Muscle of arm (tissue), 12 donors: Measurements from ENCODE around the gene SSBP4. TPM values are rescaled to one million over a fixed set of nuclear protein-coding genes. Genes with fewer than 3 reads are reported as not detected.
A peak's percentile ranks its signal among the peaks of the same experiment; 100 is the strongest.

ENCODE experiments used
- DNase-seq: peaks from one replicate; pipeline ENCODE4 v3.0.0-alpha.2; 2013
- polyA plus RNA-seq, 12 donors: library from polyadenylated mRNA; unstranded; fragments of 120-200 nt; gene quantifications; one replicate each; pipeline ENCODE4 v1.2.1, GENCODE V29; 2013; ENCODE audit not compliant: insufficient read length in 12 of 12

The SSBP4 gene
- polyA plus RNA-seq, 12 donors = 72.8 to 126 (median 87.7) TPM; not detected in 1

DNA sequence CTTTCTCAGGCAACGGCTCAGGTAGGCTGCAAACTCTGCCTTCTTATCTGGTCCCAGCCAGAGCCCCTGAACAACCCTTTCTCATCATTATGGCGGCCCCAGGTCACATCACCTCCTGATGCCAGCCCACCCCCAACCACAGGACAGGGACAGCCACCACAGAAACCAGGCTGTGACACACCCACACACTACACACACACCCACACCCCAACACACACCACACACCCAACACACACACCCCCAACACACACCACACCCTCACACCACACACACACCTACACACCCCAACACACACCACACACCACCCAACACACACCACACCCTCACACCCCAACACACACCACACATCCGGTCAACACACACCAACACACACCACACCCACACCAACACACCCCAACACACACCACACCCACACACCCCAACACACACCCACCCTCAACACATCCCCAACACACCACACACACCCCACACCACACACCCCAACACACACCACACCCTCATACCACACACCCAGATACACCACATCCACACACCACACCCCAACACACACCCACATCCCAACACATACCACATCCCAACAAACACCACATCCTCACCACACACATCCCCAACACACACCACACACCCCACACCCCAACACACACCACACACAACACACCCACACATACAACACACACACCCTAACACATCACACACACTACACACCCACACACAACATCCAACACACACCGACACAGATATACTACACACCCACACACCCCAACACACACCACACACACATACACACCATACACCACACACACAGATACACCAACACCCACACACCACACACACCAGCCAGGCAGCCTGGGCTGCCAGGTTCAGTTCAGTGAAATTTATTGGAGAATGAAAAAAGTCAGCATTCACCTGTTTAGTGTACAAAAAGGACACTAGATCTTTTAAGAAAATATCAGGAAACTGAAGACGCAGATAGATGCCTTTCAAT, 22.9 kb downstream of the SSBP4 start:
- no peak for DNase-seq

DNA sequence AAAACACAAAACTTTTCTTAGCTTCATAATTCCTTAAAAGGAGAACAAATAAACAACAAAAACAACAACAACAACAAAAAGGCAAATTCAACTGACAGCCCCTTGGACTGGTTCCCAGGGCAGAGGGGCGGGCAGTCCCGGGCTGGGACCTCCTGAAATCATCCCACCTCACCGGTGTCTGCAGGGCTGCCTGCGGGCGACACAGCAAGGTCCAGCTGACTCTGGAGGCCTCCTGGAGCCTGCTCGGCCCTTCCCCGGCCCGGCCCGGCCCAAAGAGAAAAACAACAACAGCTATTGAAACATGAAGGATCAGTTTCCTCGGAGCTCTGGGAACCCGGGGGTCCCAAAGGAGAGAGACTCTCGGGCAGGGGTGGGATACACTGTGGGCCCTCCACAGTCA, 23.7 kb downstream of the SSBP4 start:
- no peak for DNase-seq

DNA sequence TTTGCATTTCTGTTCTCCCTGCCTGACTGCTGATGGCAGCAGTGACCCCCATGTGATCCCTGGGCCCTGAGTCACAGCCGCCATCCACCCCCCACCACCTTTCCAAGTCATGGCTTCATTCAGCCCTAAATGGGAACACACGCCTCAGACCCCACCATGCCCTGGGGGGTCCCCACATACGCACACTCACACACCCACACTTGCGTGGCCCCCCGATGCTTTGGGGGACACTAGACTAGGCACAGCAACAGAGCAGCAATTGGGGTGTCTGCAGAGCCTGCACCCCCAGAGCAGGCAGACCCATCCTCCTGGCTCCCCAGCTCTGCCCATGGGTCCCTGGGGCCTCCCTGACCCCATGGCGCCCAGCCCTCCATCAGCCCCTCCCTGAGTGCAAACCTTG, 24.2 kb downstream of the SSBP4 start:
- no peak for DNase-seq

DNA sequence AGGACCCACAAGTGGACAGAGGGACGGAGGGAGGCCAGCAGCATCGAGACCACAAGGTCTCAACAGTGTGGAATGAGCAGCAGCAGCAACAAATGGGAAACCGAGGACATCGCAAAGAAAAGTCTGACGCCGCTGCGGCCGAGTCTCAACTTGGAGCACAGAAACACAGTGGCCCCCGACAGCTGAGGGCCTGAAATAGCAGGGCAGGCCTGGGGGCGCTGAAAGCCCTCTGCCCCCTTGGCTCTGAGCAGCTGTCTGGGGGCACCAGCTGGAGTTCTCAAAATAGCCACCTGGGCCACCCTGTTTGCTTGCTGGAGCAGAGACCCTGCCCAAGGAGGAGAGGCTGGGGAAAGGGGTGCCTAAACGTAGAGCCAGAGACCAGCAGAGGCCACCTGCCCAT, 24.6 kb downstream of the SSBP4 start:
- no peak for DNase-seq

DNA sequence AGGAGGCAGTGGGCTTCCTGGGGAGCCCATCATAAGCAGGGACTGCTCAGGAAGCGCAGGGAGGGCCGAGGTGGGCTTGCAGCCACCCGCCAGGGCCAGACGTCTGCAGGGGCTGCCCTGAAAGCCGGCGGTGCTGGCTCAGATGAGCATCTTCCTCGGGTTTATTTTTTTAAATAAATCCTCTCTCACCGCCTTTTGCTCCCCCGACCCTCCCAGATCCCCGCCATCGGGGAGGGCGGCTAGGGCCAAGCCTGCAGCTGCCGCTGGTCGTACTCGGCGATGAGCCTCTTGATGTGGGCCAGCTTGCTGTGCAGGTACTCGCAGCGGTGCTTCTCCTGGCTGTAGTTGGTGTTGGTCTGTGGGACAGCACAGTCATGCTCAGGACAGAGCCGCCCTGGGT, 25.3 kb downstream of the SSBP4 start:
- DNase-seq = no peak

DNA sequence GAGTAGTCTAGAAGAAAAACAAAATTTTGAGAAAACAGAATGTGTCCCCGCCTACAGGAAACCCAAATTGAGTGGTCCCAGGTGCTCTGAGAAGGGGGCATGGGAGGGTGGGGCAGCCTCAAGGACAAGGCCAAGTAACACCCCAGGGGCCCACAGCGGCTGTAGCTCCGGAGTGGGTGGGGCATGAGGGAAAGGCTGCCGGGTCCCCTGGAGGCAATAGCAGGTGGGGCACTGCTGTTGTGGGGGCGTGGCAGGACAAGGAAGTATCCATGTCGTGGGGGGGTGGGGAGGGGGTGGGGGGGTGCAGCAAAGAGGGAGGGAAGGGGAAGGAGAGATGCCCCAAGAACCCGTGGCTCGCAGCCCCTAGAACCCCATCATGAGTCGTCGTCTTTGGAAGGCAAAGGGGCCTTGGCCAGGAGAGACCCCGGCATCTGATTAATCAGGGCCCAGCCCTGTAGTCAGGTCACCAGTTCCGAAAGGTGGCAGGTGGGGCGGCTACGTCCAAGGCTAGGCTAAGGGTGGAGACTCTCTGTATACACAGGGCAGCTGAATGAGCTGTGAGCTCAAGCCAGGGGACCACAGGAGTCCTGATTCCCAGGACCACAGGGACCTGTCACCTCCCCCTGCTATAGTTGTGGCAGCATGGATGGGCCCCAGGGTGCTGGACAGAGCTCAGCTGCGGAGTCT, 26.2 kb downstream of the SSBP4 start:
- DNase-seq = no peak

DNA sequence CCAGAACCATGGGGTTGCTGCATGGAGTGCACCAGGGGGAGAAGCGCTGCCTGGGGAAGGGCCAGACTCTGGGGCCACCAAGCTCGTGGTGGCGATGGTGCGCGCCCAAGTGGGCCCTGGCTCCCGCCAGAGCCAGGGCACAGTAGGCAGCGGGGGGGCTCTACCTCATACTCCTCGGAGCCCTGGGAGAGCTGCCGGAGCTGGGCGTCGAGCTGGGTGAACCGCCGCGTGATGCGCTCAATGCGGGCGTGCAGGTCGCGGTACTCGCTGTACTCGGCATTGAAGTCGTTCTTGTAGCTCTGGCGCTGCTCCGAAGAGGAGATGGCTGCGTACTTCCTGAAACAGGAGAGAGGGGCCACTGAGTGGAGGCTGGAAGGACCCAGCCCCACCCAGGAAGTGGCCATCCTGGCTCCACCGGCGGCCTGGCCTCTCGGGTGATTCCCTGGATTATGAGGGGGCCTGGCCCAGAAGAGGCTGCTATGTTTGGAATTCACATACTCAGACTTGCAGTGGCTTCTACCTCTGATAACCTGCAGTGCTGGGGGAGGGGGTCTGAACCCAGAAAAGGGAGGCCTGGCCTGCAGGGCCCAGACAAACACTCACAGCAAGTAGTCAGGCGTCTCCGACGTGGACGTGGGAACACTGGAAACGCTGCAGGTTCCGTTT, 27.1 kb downstream of the SSBP4 start:
- no peak for DNase-seq

DNA sequence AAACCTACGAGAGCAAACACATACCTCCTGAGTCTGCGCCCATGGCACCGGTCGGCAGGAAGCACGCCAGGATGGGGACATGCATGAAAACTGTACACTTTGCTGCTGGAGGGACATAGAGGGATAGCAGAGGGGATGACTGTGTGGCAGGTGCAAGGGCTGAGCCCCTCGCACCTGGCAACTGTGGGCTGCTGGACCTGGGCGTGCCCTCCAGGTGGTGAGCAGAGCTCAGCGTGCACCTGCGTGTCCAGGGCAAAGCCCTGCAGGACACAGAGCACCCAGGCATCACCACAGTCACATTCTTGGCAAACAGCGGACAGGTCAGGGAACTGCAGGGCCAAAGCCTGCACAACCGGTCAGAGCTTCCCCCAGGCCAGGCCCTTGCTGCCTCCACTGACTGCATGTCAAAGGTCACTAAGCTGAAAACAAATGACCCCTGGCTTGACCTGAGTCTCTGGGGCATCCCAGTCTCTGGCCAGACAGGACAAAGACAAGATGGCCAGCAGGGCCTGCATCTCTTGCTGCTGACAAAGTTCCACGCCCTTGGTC, 27.7 kb downstream of the SSBP4 start:
- DNase-seq = no peak

DNA sequence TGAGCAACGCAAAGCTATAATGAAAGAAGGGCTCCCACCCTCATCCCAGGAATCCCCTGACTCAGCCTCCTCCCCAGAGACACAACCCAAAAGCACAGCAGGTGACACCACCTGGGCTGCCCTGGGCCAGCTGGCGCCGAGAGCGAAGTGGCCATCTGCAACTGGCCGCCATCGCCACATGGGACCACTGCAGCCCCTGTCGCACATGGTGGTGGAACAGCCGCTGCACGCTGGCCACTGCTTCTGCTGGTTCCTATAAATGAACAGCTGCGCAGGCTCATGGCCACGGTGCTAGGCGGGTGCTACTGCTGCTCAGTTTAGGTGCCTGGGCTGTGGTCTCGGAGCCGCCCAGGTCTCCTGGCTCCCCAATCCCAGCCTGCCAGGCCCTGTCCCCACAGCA, 30.4 kb downstream of the SSBP4 start:
- DNase-seq = no peak

DNA sequence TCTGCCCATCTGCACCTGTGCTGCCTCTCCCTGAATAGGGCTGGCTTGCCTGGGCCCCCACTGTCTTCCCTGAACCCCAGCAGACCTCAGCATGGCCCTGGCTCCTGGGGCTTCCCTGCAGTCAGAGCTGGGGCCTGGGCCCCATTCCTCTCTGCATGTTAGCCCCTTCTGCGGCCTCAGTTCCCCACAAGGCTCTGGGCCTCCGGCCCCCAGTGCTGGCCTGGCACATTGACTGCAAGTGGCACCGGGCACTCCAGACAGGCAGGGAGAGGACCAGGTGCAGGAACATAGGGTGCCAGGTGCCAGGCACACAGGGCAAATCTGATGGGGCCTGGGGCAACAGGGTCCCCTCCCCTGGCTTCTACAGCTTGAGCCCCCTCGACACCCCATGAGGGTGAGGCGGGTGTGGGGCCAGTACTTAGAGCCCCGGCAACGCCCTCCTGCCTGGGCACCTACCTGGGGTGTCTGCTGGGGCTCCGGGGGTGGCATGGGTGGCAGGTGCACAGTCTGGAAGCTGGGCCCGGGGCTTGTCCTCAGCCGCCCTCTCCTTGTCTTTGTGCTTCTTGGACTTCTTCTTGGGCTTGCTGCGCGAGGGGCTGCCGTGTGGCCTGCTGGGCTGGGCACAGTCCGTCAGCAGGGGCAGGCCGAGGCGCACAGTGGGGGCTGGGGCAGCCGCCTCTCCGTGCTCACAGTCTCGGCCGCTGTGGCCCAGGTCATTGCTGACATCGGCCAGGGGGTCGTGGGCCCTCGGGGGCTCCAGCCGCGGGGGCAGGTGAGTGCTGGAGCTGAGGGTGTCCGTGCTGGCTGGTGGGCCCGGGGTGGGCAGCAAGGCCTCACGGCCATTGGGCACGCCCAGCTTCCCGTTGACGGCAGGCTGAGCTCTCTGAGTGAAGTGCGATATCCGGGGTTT, 31.1 kb downstream of the SSBP4 start:
- DNase-seq = no peak

DNA sequence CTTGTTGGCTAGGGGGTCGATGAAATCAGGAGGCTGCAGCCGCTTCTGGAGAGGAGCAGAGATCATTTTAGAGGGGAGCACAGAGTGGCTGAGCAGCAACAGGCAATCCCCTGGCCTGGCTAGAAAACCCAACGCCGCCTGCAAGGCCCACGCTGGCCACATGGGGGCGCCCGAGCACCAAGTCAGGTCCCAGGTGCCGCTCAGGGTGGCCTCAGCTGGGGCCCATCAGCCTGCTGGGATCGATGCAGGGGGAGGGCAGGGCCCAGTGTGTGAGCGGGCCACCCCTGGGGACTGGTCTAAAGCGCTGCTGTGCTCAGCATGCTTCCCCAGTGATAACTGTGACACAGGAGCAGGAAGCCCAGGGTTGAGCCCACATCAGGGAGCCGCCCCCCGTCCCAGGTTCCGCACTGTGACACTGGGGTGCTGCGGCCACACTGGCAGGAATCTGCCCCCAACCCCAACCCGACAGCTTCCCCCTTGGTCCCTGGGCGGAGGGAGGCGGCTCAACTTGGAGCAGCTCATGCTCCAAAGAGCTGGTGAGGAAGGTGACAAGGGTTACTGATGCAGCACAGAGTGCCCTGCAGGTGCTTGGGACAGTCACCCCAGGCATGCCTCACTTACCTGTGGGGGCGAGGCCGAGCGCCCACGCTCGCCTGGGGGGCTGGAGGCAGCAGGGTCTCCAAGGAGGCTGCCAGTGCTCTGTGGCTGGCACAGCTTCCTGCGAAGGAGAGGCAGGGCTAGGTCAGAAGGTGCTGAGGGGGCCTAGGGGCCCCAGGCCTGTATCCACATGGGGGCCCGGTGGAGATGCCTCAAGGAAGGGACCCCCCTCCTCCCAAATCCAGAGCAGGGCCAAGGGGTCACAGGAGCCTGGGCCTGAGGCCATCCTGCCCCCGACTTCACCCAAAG, 32.0 kb downstream of the SSBP4 start:
- peak; percentile 82 for DNase-seq

DNA sequence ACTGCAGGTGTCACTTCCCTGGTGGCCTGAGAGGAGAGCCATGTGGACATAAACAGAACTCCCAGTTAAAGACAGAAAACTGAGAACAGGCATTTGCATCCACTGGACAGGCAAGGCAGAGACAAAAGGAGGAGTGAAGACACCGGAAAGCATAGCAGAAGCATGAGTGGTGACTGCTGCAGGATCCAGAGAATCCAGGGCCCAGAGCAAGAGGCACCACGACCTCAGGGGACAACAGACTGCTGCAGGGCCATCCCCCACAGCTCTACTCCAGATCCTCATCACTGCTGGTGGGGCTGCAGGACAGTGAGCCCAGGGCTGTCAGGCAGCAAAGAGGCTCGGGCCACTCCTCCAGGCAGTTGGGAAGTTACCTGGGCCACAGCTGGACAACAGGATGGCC, 33.2 kb downstream of the SSBP4 start:
- DNase-seq = no peak

DNA sequence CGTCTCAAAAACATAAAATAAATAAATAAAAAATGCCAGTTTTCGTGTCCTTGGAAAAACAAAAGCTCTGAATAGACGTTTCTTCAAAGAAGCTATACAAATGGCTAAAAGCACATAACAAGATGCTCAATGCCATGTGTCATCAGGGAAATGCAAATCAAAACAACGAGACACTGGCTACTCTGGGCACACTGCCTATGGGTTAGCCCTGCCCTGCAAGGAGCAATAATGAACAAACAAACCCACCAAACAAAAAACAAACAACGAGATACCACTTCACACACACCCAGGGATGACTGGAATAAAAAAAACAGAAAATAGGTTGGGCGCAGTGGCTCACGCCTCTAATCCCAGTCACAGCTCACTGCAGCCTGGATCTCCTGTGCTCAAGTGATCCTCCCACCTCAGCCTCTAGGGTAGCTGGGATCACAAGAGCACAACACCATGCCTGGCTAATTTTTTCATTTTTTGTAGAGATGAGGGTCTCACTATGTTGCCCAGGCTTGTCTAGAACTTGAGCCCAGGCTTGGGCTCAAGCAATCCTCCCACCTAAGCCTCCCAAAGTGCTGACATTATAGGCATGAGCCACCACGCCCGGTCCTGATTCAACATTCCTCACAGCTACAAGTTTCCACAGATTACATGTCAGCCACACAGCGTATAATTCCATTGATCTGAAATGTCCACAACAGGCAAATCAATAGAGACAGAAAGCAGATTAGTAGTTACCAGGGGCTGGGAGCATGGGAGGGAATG, 34.2 kb downstream of the SSBP4 start:
- DNase-seq = no peak

DNA sequence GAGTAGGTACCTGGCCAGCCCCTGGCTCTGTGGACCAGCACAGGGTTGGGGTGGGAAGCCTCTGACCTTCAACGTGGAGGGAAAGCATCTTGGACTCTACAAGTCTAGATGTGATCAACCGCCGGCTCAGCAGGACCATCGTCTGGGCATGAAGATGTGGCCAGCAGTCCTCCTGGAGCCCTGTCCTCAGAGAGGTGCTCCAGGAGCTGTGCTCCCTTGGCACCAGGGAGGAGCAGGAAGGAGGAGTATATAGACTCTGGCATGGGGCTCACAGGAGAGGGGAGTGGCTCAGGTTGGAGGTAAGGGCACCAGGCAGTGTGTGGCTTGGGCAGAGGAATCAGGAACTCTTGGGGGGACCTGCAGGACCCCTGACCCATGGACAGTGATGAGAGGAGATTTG, 37.1 kb downstream of the SSBP4 start:
- no peak for DNase-seq

DNA sequence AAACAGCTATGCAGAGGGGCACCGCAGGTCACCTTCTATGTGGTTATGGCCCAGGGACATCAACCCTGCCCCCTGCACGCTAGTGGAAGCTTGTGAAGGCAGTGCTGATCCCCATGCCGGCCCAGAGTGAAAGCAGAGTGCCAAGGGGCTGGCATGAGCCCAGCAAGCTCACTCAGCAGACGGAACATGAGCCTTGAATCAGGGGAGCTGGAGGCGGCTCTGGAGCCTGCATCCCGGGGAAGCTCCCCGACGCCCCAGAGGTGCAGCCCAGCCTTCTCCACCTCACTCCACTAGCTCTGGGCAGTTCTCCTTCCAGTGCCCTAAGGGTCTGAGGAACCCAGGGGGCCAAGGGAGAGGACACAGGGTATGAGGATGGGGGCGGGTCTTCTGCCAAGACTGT, 37.8 kb downstream of the SSBP4 start:
- no peak for DNase-seq

DNA sequence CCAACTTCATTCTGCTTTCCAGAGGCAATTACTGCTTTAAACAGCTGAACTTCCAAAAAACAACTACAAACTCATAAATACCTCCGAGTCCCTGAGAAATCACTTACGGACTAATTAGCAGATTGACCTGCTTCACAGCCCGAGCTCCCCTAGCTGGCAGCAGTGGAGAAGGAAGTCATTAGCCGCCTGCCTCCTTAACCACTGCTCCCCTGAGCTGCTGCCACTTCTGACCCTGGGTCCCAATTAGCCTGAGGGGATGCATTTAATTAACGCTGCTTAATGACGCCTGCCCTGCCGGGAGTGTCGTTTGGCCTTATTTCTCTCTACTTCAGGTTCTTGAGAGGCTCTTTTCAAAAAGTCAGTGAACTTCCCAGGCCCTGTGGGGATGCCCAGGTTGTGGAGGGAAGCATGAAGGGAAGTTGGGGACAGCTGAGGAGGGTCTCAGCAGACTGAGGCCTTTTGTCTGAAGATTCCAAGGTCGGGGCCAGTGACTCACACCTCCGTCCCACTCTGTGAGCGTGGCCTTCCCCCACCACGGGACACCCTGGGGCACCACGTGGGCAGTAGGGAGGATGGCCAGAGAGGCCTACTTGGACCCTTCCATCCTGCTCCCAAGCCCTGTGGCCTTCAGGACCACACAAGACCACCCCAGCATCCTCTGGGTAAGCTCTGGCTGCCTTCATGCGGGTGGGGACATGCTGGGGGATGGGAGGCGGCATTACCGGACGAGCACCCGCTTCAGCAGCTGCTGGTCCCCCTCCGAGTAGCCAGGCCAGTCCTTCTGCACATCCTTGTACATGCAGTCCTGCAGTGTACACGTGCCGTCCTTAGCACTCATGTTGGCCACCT, 38.5 kb downstream of the SSBP4 start:
- DNase-seq = no peak

DNA sequence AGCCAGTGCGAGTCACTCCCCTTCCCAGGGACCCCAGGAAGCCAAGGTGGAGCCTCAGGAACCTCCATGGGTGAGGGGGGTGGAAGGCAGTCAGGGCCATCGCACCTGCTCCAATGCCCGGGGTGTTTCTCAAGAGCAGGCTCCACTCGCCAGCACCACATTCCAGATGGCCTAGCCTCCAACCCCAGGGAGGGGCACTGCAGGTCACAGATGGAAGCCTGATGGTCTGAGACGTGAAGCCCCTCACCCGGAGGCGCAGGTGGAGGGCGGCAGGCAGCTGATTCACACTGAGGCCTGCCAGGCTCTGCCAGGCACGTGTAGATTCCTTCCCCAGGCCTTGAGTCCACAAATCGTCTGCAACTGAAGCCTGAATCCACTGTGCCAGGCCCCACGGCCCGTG, 41.7 kb downstream of the SSBP4 start:
- DNase-seq = no peak

DNA sequence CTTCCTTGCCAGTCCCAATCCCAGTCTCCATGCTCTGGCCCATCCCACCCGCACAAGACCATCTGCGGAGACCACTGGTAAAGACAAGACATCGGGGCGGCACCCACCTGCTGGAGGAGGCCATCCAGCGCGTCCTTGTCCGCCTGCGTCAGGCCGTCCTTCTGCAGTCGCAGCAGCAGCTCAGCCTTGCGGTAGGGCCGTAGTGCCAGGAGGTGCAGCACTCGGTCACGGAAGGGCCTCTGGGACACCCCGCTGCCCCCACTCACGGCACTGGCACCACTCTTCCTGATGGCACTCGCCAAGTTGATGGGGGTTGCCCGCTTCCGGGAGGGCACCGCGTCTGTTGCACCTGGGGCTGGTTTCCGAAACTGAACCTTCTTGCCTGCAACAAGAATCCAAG, 42.3 kb downstream of the SSBP4 start:
- no peak for DNase-seq
